ENCODE results near the gene RMP24.

- TF ChIP-seq, protein P1, sequence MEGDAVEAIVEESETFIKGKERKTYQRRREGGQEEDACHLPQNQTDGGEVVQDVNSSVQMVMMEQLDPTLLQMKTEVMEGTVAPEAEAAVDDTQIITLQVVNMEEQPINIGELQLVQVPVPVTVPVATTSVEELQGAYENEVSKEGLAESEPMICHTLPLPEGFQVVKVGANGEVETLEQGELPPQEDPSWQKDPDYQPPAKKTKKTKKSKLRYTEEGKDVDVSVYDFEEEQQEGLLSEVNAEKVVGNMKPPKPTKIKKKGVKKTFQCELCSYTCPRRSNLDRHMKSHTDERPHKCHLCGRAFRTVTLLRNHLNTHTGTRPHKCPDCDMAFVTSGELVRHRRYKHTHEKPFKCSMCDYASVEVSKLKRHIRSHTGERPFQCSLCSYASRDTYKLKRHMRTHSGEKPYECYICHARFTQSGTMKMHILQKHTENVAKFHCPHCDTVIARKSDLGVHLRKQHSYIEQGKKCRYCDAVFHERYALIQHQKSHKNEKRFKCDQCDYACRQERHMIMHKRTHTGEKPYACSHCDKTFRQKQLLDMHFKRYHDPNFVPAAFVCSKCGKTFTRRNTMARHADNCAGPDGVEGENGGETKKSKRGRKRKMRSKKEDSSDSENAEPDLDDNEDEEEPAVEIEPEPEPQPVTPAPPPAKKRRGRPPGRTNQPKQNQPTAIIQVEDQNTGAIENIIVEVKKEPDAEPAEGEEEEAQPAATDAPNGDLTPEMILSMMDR (IDR thresholded peaks at IDR 0.05) = no peak
- no peak for TF ChIP-seq POLR2A (IDR thresholded peaks at IDR 0.05)
Measured at GRCh38 chr18:35964319-35964718, 8.2 kb upstream of the RMP24 start.
